GM10266 (cell line): Measurements from ENCODE around the gene DNASE1L1.

ENCODE experiments used
- DNase-seq: peaks from one replicate; pipeline ENCODE4 v3.0.0; 2012; ENCODE audit errors: extremely low spot score
- TF ChIP-seq, protein P1 (sequence below): IDR thresholded peaks from 2 replicates; pipeline ENCODE4 v1.5.1; 2012; ENCODE audit warnings: mild to moderate bottlenecking, low read depth; ENCODE audit not compliant: control insufficient read depth, insufficient read depth; ENCODE audit errors: missing control alignments

DNASE1L1 gene

DNA sequence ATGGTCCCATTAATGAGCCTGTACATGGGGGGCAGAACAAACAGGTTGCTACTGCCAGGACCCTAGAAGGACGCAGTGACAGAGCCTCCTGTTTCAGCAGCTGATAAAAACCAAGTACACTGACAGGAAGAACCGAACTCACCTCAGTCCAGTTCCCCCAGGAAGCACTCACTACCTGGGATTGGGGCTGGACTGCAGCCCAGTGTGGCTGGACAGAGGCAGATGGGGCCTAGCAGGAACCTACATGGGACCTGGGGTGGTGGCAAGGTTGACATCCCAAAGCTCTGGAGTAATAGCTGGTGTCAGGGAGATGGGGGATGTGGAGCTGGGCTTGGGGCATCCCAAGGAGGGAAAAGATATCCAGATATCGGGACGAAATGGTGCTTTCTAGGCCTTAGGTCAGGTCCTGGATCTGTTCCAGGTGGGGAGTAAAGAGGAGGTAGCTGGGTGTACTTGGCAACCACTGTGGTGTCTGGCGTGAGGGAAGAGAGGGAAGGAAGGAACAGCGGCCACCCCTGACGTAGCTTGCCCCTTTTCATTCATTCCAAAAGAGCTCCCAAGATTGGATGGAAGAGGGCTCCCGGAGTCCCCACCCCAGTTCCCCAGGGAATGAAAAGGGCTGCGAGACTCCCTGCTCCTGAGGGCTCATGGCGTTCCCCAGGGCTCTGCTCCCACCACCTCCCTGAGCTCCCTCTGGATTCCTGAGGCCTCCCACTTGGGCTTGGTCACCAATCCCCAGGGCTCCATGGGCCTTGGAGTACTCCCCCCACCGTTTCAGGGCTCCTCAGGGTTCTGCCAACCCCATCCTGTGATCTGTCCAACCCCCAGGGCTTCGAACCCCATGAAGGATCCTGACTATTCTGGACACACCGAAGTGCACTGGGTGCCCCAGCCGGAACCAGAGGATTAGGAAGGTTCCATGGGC is 25.4 kb downstream of the DNASE1L1 start:
- TF ChIP-seq, protein P1, sequence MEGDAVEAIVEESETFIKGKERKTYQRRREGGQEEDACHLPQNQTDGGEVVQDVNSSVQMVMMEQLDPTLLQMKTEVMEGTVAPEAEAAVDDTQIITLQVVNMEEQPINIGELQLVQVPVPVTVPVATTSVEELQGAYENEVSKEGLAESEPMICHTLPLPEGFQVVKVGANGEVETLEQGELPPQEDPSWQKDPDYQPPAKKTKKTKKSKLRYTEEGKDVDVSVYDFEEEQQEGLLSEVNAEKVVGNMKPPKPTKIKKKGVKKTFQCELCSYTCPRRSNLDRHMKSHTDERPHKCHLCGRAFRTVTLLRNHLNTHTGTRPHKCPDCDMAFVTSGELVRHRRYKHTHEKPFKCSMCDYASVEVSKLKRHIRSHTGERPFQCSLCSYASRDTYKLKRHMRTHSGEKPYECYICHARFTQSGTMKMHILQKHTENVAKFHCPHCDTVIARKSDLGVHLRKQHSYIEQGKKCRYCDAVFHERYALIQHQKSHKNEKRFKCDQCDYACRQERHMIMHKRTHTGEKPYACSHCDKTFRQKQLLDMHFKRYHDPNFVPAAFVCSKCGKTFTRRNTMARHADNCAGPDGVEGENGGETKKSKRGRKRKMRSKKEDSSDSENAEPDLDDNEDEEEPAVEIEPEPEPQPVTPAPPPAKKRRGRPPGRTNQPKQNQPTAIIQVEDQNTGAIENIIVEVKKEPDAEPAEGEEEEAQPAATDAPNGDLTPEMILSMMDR: no peak
- no peak for DNase-seq

DNA sequence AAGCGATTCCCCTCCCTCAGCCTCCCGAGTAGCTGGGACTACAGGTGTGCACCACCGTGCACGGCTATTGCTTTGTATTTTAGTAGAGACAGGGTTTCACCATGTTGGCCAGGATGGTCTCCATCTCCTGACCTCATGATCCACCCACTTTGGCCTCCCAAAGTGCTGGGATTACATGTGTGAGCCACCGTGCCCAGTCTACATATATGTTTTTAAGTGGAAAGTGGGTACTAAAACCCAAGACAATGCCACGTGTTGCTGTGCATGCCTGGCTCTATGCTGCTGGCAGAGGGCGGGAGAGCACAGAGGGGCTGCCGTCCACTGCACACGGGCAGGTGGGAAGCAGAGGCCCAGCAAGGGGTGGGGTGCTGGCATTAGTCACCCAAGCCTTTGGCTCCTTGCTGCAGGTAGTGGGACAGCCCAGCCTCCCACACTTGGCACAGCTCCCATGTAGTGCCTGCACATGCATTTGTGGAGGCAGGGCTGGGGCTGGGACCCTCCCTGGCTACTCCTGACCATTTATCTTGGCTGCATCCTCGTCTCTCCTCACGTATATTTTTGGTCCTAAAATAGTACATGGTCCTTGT is 26.5 kb downstream of the DNASE1L1 start:
- no peak for DNase-seq
- TF ChIP-seq, protein P1: no peak

DNA sequence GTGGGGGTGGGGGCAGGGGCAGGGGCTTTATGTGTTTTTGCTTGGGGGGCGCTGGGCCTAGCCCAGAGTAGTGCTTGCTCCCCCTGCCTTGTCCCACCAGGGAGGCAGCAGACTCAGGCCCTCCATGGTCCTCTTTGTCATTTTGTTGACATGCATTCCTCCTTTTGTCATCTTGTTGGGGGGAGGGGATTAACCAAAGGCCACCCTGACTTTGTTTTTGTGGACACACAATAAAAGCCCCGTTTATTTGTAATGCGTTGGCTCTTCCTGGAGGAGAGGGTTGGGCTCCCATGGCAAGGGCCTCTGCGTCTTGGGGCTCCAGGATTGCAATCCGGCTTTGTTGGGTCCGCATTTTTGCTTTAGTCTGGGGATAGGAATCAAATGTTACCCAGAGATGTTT is 27.8 kb downstream of the DNASE1L1 start:
- TF ChIP-seq, protein P1: no peak

DNA sequence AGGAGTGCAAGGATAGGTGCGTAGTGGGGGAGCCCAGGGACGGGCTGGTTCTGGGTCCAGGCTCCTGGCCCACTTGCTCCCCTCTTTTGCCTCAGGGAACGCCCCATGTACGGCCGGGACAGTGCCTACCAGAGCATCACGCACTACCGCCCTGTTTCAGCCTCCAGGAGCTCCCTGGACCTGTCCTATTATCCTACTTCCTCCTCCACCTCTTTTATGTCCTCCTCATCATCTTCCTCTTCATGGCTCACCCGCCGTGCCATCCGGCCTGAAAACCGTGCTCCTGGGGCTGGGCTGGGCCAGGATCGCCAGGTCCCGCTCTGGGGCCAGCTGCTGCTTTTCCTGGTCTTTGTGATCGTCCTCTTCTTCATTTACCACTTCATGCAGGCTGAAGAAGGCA is 28.3 kb downstream of the DNASE1L1 start:
- no peak for DNase-seq
- TF ChIP-seq, protein P1: no peak

More for the DNA sequence above, 27.8 kb downstream of the DNASE1L1 start:
- no peak for DNase-seq

DNA sequence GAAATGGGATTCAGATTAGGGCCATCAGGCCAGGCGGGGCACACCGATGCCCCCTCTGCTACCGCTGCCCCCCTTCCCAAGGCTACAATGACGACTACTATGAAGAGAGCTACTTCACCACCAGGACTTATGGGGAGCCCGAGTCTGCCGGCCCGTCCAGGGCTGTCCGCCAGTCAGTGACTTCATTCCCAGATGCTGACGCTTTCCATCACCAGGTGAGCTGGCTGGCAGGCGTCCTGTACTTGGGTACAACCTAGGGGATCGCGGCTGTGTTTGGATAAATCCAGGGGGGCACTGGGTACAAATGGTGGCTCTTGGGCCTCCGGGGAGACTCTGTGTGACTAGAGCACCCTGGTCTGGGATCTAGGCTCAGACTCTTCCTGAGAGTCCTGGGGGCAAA is 28.9 kb downstream of the DNASE1L1 start:
- TF ChIP-seq, protein P1: no peak

DNA sequence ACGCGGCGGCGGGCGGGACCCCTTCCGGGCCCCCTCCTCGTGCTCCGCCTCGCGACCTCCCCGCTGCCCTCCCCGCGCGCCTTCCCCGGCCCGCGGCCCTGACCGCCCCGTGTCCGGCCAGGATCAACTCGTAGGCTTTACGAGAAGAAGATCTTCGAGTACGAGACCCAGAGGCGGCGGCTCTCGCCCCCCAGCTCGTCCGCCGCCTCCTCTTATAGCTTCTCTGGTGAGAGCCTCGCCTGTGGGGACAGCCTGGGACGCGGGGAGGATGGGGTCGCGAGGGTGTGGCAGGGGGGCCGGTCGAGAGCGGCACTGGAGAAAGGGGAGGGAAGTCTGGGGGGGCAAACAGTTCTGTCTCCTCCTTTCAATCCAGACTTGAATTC is 29.5 kb downstream of the DNASE1L1 start:
- TF ChIP-seq, protein P1: no peak
- DNase-seq: no peak

More for the DNA sequence above, 28.9 kb downstream of the DNASE1L1 start:
- DNase-seq: no peak
